Measurements from ENCODE around the gene PGLYRP4. TPM values are rescaled to one million over a fixed set of nuclear protein-coding genes. Genes with fewer than 3 reads are reported as not detected.
A peak's percentile ranks its signal among the peaks of the same experiment; 100 is the strongest.

PGLYRP4 gene, protein sequence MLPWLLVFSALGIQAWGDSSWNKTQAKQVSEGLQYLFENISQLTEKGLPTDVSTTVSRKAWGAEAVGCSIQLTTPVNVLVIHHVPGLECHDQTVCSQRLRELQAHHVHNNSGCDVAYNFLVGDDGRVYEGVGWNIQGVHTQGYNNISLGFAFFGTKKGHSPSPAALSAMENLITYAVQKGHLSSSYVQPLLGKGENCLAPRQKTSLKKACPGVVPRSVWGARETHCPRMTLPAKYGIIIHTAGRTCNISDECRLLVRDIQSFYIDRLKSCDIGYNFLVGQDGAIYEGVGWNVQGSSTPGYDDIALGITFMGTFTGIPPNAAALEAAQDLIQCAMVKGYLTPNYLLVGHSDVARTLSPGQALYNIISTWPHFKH
- total RNA-seq = 0.31 TPM

DNA sequence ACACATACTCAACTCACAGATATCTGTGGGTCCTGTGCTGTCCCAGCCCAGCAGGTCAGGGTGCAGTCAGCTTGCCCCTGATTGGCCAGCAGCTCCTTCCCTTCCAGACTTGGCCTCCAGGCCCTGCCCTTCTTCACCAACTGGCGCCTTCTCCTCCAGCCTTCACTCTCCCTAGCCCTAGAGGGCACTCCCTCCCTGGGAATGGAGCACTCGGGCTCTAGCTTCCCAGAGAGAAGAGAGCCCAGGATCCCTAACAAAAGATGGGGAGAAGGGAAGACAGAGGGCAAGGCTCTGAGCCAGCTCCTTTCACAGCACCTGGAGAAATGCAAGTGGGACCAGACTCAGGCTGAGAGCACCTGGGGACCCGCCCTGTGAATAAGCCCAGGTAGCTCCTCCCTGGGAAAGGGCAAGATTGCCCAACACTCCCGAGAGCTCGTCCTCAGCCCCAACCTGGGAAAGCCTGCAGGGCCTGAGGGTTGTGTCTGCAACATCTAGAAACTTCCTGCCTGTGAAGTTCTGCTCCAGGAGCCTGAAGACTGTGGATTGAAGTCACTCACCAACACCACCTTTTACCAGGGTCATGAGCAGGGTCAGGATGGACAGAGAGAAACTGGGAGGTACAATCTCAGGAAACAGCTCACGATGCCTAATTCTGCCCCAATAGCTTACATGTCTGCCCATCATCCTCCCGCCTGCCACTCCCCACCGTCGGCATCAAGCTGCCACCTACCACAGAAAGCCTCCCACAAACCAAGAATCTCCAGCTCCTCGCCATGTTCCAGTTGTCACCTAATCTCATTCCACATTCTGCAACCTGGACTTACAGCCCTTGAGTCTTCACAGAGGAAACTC lies at the start of gene PGLYRP4:
PGLYRP4 (minus strand) TSS at position 331 of the 852 bp plus-strand sequence. CDS start 909 bp downstream, outside the sequence.
- no peak for DNase-seq

DNA sequence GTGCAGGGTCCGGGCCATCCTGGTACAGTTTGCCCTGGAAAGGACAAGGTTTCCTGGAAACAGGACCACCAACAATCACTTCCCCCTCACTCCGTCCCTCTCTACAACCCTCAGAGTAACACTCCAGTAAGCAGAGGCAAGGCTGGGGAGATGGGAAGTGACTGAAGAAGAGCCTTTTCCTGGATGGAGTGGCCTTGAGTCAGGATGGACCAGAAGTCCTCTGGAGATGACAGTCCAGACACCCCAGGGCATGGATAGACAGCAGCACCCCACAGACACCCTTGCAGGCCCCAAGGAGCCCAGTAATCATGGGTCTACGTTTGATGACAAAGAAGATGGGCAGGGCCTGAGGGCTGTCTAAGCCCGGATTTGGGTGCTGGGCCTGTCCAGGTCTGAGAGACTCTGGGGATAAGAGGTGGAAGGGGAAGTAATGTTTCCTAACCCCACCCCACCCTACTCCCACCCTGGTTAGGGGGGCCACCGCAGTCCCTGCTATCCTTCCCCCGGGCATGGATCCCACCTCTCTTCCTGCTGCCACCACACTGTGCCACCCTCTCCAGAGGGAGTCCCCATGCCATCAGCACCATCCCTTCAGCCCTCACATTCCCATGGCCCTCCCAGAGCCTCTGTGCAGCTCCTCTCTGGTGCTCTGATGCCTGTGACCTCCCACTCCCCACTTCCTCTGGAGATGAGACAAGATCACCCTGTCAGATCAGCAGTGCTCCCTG lies 49.4 kb upstream of the PGLYRP4 start:
- no peak for DNase-seq

DNA sequence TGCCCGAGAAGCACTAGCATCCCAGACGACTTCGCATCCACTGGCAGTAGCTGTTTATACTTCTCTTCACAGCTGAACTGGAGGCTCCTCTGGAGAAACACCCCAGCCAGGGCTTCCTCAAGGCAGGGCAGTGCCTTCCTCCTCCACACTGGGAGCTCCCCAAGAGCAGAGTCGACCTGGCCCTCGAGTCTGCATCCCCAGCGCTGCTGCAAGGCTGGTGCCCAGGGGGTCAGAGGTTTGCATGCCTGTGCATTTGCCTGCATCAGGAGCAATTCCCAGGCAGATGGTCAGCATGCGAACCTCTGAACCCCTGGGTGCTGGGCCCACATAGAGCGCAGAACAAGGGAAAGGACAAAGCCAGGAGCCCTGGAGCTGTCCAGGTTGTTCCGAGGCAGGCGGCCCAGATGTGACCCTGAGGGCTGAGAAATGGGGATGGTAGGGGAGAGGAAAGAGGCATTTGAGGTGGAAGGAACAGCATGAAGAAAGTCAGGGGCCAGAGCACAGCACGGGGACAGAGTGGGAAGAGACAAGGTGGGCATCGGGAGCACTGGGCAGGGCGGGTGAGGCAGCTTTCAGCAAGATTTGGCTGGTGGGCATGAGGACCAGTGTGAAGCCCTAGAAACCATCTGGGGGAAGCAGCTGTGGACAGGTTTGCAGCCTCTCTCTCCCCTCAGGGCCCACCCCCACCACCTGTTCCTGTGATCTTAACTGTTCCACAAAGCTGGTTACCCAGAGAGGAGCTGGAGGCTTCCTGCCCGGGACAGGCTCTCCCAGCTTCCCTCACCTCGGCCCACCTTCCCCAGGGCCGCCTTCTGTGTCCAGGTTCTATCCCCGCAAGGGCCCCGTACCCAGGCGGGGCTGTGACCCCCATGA lies 48.6 kb upstream of the PGLYRP4 start:
- DNase-seq = no peak

DNA sequence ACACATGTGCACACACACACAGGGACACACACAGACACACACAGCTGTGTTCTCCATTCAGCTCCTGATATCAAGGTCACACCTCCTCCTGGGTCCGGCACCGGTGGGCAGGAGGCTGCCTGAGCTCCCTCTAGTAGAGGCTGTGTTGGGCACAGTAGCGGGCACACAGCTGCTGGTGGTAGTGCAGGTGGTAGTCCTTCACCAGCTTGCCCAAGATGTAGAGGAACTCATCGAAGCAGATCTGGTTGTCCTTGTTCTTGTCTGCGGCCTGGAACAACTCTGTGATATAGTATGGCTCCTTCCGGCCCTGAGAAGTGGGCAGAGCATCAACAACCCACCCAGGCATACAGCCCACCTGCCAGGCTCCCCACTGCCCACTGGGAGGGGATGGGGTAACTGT lies 47.8 kb upstream of the PGLYRP4 start:
- no peak for DNase-seq

DNA sequence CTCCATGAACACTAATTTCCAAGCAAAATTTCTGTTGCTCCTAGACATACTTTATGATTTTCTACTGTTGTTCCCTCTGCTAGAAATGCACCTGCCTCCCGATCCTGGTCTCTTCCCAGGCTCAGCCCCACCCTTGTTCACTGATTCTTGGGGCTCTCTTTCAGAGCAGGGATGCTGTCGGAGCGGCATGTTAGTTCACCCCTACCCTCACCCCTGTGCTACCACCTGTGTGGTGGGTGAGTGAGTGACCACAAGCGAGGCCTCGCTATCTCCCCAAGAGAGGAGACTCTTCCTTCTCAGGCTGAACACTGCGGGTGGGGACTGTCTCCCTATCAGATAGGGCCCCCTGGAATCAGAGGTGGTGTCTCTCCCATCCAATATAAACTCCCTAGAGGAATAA lies 47.1 kb upstream of the PGLYRP4 start:
- DNase-seq = no peak

DNA sequence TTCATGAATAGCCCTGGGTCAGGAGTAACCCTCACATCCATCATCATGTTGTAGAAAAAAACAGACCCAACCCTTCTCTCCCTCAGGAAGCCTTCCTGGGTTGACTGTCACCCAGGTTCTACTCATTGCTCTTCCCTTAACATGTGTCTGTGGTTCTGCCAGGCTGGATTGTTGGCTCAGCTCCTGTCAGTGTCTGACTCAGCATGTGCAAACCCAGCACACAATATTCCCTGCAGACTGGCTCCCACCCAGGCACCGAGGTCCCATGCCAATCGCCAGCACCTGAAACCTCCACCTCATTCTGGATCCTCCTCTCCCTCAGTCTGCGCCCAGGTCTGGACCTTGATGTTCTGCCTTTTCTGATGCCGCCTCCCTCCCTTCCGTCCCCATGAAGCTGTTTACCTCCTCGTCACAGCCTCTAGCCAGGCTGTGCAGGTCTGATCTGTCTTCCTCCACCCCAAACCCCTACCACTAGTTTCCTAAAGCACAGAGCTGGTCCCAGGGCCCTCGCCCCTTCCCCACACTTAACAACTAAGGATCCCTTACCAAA lies 46.6 kb upstream of the PGLYRP4 start:
- DNase-seq = no peak

DNA sequence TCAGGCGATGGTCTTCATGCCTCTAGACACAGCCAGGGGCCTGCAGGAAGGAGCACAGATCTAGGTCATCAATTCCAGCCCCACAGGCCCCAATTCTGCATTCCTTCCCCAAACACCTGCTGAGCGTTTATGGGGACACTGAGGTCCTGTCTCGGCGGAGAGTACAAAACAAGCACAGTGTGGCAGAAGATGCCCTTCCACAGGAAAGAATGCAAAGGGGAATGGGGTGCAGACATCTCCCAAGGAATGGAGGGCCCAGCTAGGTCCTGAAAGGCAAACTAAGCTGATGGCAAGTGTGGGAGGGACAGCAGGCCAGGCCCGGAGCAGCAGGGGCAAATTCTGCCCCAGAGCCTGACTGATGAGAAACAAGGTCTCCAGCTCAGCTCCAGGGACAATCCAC lies 45.8 kb upstream of the PGLYRP4 start:
- no peak for DNase-seq

DNA sequence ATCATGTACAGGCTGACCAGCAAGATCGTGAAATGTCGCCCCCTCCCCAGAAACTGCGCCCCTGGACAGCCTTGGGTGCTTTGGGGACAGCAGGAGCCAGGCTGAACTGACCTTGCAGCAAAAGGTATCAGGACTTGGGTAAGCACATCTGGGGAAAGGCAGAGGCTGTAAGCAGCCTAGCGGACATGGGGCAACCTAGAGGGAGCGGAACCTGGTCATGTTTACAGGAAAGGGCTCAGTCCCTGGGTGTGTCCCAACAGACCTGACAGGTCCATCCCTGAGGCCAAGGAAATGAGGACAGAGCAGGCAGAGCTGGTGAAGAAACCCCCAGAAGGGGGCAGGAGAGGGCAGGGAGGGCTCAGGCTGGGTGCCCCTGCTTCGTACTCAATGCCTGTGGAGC lies 45.3 kb upstream of the PGLYRP4 start:
- no peak for DNase-seq

DNA sequence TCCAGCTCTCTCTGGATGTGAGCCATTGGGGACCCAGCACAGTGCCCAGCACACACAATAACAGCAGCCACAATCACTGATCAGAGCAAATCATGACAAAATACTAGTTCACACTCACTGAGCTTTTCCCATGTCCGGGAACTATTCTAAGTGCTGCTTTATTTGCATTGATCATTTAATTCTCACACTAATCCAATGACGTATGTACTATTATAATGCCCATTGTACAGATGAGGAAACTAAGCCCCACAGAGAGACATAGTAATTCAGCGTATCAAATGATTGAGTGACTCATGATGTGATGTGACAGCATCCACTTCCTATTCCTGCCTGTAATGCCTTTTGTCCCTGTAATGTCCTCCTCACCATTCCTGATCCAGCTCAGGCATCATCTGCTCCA lies 44.2 kb upstream of the PGLYRP4 start:
- no peak for DNase-seq

DNA sequence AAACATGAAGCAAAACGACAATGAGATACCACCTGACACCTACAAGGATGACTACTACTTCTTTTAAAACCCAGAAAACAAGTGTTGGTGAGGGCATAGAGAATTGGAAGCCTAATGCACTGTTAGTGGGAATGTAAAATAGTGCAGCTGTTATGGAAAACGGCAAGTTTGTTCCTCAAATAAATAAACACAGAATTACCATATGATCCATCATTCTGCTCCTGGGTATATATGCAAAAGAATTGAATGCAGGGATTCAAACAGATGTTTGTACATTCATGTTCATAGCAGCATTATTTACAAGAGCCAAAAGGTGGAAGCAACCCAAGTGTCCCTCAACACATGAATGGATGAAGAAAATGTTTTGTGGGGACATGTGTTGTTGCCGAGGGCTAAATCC lies 43.6 kb upstream of the PGLYRP4 start:
- DNase-seq = no peak

DNA sequence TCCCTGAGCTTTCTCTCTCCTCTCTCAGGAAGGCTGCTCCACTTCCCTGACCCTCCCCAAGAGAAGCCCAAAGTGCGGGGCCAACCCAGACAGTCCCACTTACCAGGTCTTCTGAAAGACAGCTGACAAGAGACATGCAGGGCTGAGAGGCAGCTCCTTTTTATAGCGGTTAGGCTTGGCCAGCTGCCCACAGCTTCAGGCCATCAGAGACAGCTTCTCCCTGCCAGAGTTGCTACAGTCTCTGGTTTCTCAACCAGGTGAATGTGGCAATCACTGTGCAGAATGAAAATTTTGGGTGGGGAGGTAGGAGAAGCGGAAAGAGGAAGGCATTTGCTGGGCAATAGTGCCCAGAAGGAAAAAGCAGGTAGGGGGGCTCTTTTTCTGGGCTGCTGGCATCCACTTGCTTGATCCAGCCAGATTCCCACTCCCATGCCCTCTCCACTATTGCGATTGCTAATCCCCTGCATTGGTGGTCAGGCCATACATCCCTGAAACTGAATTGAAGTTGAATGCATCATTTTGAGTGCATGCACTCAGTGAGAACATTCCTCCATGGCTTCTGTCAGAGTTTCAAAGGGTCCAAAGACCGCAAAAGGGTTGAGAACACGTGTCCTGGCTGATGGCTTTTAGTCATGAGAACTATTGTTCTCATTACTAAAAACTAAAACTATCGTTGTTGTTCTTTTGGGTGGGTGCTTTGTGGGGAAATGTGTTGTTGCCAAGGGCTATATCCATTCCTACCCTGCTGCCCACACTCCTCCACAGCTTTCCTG lies 42.5 kb upstream of the PGLYRP4 start, which contains the start of gene S100A8:
S100A8 (minus strand) TSS at position 136 of the 773 bp plus-strand sequence. CDS start 538 bp downstream, outside the sequence.
- DNase-seq = peak; percentile 38

DNA sequence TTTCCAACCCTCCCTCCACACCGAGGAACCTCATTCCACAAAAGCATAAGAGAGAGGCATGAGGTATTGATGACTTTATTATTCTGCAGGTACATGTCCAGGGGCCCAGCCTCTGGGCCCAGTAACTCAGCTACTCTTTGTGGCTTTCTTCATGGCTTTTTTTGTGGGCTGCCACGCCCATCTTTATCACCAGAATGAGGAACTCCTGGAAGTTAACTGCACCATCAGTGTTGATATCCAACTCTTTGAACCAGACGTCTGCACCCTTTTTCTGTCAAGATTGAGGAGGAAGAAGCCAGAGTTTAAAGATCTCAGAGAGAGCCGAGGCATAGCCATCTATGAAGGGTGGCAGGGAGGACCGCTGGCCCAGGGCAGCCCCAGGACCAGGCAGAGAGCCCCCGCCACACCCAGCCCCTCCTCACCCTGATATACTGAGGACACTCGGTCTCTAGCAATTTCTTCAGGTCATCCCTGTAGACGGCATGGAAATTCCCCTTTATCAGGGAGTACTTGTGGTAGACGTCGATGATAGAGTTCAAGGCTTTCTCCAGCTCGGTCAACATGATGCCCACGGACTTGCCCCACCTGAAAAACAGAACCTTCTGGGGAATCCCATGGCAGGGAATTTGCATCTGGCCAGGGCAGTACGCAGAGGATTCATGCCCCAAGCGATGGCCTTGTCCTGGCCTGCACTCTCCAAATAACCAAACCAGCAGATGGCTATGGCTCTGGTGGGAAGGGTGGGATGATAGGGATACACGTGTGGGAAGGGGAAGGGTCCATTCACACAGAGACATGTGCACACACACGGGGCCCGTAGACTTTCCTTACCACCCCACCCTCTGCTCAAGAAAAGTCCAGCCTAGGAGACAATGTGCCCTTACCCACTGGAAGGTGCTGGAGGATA lies 41.6 kb upstream of the PGLYRP4 start:
- DNase-seq = no peak

DNA sequence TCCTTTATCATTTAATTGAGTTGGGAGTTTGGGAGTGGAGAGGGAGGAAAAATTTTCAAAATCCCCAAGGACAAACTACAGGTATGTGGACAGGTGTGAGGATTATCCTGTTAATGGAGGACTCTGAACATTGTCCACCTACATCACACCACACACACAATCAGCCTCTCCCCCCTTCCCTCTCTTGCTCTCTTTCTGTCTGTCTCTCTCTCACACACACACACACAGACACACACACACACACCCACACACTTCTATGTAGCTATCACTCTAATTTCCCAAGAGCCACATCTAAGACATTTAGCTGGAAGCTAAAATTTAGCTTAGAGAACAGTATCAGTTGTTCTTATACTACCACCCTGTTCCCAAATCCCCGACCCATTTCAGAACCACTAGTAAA lies 40.8 kb upstream of the PGLYRP4 start:
- no peak for DNase-seq

DNA sequence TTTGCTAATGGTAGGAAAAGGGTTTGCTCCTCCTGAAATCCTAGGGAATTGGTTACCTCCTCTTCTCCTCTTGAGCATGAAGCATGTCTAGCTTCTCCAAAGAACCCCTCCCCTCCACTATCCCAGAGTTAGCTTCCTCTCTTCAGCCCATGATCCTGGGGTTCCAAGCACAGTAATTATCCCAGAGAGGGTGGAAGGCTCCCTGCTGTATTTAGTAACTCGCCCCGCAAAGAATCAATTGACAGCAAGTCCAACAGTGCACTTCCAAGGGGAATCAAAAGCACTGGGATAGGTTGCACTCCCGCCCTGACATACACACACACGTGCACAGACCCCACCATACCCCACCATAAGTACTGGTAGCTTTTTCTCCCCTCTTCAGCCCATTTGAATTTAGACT lies 39.1 kb upstream of the PGLYRP4 start:
- no peak for DNase-seq

DNA sequence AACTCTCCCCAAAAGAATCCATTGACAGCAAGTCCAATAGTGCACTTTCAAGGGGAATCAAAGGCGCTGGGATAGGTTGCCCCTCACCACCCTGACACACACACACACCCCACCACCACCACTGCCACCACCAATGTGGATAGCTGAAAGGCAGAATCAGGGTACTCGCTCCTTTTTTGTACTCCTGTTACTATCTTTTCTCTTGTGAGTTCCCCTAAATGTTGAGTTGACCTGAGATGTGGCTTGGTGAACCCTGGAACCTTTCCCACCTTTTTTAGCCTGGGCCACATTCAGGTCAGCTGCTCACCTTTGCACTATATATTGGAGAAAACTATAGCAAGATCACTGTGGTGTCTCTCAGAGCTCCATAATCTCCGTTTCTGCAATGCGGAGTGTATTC lies 38.4 kb upstream of the PGLYRP4 start:
- no peak for DNase-seq

DNA sequence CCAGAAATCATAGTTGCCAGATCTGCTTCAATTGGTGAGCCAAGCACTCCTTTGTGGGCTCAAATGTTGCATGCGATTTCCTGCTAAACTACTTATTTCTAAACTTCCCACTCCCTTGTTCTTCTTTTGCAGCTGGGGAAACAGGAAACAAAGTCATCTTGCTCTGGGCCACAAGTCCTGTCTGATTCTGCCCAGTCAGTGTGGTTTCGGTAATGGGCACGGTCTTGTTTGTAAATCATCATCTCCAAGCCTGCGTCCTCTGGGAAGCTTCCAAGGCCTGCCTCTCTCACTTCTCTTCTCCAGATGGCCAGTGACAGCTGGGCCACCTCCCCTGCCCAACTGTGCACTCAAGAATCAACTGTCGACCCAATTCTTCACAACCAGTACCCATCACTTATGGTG lies 37.9 kb upstream of the PGLYRP4 start:
- no peak for DNase-seq

DNA sequence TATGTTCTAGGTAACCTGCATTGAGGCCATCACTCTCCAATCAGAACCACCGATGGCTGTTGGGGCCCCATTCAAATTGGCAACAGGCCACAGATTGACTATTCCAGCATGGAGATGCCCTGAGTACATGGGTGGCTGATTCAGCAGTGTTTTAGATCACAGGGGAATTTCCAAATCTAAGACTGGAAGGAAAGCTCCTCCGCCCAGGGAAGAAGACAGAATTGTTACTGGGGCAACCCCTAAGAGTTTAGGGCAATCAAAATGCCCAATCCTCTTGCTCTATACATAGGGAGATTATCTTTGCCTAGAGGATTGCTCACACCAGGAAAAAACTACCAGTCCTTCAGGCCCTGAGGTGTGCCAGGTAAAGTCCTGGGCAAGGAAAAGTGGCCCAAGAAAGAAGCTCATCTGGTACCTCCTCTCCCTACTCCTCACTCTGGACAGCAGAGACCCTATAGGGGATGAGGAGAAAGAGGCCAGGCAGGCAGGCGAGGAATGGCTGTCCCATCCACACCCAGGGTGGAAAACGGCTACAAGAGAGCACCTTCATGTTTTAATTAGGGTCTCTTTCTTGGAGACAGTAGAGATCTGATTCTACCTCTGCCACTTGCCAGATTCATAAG lies 36.4 kb upstream of the PGLYRP4 start:
- no peak for DNase-seq

DNA sequence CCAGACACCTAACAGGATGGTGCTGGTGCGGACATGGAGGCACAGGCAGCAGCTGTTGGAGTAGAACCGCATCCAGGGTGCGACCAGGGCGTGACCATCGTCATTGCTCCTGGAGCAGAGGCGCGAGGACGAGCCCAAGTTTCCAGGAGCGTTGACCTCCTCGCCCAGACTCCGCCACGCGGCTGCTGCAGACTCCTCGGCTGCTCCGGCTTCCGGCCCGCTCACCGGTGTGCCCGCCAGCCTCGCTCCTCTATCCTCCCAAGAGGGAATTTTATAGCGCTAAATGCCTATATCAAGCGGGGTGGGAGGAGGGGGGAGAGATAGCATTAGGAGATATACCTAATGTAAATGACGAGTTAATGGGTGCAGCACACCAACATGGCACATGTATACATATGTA lies 32.1 kb upstream of the PGLYRP4 start:
- no peak for DNase-seq

DNA sequence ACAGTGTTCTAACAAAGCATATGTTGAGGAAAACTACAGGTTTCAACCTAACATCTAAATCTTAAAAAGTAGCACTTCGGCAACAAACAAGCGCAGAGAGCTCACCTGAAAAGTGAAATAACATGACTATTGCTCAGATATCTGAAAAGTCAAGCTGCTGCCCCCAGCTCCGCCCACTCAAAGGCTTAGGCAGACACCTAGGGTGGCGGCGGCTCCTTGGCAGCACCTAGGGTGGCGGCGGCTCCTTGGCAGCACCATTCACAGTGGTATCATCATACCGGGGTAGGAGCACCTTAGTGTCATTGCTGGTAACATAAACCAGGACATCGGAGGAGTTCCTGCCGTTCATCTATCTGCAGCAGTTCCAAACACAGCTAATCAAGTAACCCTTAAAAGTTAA lies 30.9 kb upstream of the PGLYRP4 start:
- no peak for DNase-seq

Measured in tongue (tissue), 2 donors.